Glomerular visceral epithelial cell (primary cell): ENCODE measurements around the gene KIF6.

Source experiments
- DNase-seq: peaks from one replicate; pipeline ENCODE4 v3.0.0-alpha.2; 2016; ENCODE audit errors: extremely low spot score

The KIF6 gene

GRCh38 chr6:39594285-39594684 lies 130.9 kb downstream of the KIF6 start:
- DNase-seq = no peak

- DNase-seq = no peak
Observed at GRCh38 chr6:39593646-39594045, 131.6 kb downstream of the KIF6 start.

GRCh38 chr6:39590871-39591393 lies 134.3 kb downstream of the KIF6 start:
- no peak for DNase-seq

GRCh38 chr6:39587080-39587479 lies 138.1 kb downstream of the KIF6 start:
- DNase-seq = no peak

GRCh38 chr6:39585641-39586040 lies 139.6 kb downstream of the KIF6 start:
- no peak for DNase-seq

- DNase-seq = no peak
Observed at GRCh38 chr6:39577446-39578165, 147.6 kb downstream of the KIF6 start.

- DNase-seq = no peak
Observed at GRCh38 chr6:39576556-39577303, 148.5 kb downstream of the KIF6 start.

- DNase-seq = no peak
Observed at GRCh38 chr6:39574991-39575390, 150.2 kb downstream of the KIF6 start.

GRCh38 chr6:39573541-39573940 lies 151.7 kb downstream of the KIF6 start:
- no peak for DNase-seq

GRCh38 chr6:39572661-39573340 lies 152.4 kb downstream of the KIF6 start:
- DNase-seq = no peak

GRCh38 chr6:39568896-39569295 lies 156.3 kb downstream of the KIF6 start:
- DNase-seq = peak; percentile 45

- no peak for DNase-seq
Observed at GRCh38 chr6:39567091-39567490, 158.1 kb downstream of the KIF6 start.

GRCh38 chr6:39566456-39566855 lies 158.8 kb downstream of the KIF6 start:
- no peak for DNase-seq

GRCh38 chr6:39565956-39566355 lies 159.3 kb downstream of the KIF6 start:
- DNase-seq = no peak

- no peak for DNase-seq
Observed at GRCh38 chr6:39563566-39564311, 161.5 kb downstream of the KIF6 start.

GRCh38 chr6:39561536-39562266 lies 163.5 kb downstream of the KIF6 start:
- no peak for DNase-seq

- no peak for DNase-seq
Observed at GRCh38 chr6:39560915-39561314, 164.3 kb downstream of the KIF6 start.

GRCh38 chr6:39558591-39559190 lies 166.5 kb downstream of the KIF6 start:
- DNase-seq = no peak

- DNase-seq = no peak
Observed at GRCh38 chr6:39558079-39558478, 167.1 kb downstream of the KIF6 start.

GRCh38 chr6:39555136-39555535 lies 170.1 kb downstream of the KIF6 start:
- DNase-seq = no peak
